ENCODE data around the gene ATG13. TPM values are rescaled to one million over a fixed set of nuclear protein-coding genes. Genes with fewer than 3 reads are reported as not detected.

Gene ATG13
- total RNA-seq, 1 donor from 2014 or later = 80.0 TPM

DNA sequence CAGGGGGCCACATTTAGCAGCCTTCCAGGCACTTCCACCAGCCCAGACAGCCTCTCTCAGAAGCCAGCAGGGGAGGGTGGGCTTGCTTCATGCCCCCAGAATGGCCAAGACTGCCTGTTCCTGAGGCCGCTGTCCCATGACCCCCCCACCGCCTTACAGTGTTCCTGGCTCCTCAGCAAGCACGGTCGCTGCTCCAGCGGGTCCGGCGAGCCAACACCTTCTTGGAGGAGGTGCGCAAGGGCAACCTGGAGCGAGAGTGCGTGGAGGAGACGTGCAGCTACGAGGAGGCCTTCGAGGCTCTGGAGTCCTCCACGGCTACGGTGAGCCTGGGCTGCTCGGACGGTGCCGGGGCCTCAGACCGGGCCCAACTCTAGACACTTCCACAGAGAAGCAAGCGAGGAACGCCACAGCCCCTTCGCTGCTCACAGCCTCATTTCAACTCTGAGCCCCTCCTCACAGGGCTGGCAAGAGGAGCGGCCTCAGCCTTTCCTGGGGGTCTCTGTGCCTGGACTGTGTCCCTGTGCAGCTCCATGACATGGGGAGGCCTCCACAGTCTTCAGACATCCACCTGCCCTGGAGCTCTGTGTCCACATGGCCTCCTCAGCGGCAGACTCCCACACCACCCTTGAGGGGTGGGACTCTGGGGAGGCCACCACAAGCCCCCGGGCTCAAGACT lies 102.3 kb downstream of the ATG13 start:
- DNase-seq (ENCODE audit: extremely low read depth, low read depth, low spot score) = no peak

DNA sequence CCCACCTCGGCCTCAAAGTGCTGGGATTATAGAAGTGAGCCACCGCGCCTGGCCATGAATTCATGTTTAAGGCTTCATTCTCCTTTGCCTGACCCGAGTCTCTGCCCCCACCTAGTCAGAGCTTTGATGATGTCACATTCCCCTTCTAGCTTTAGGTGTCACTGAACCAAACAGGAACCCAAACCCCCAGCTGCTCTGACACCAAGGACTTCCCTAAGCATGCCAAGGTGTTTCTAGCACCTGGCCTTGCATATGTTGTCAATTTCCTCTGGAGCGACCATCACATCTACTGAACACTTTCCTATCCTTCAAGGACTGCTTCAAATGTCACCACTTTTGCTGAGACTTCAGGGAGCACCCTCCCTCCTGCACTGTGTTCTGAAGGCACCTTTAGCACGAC lies 103.9 kb downstream of the ATG13 start:
- DNase-seq (ENCODE audit: extremely low read depth, low read depth, low spot score) = no peak

DNA sequence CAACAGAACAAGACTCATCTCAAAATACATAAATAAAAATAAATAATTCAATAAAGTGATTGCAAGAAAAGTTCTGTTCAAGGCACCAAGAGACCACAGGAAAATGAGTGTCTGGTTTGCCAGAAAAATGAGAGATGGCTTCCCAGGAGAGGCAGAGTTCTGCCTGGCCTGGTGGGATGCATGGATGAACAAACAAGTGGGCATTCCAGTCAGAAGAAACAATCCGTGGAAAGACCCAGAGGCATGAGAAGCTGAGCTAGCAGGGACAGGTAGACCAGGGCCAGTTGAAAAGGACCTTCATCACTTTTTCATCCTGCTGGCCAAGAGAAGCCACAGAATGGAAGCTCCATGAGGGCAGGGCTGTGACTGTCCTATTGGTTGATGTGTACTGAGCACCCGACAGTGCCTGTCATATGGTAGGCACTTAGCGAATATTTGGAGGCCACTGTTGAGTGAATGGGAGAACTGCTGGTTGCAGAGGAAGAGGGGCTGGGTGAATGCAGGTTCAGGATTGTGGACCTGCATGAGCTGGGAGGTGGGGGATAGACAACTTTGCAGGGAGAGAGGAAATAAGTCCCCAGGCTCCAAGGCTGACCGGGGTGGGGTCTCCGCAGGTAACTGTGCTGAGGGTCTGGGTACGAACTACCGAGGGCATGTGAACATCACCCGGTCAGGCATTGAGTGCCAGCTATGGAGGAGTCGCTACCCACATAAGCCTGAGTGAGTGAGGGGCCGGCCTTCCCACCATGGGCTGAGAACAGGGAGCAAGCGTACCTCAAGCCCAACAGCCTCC lies 105.4 kb downstream of the ATG13 start:
- no peak for DNase-seq (ENCODE audit: extremely low read depth, low read depth, low spot score)

DNA sequence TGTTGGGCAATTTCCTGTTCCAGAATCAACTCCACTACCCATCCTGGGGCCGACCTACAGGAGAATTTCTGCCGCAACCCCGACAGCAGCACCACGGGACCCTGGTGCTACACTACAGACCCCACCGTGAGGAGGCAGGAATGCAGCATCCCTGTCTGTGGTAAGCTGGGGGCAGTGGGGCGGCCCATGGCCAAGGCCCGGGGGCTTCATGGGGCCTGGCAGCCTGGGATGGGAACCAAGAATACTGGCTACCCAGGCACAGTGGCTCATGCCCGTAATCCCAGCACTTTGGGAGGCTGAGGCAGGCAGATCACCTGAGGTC lies 106.0 kb downstream of the ATG13 start:
- no peak for DNase-seq (ENCODE audit: extremely low read depth, low read depth, low spot score)

DNA sequence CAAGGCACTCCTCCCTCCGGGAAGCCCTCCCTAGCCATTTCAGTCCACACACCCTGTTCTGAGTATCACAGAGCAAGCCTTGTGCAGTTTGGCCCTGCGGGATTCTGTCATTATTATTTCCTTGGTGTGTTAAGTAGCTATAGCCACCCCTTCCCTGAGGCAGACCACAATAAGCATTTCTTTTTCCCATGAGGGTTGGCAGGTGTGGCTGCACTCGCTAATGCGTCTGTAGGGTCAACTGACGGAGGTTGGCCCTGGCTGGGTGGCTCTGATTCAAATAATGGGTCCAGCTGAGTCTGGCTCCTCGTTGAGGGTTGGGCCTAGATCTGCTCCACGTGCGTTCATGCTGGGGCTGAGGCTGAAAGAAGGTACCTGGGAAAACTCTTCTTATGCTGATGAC lies 106.7 kb downstream of the ATG13 start:
- no peak for DNase-seq (ENCODE audit: extremely low read depth, low read depth, low spot score)

Other genes with a start within 250 kb of the ATG13 start
- gene MDK, start 235.9 kb upstream of the ATG13 start, total RNA-seq = 384 and 499 TPM in 2 replicates
- gene CHRM4, start 225.8 kb upstream of the ATG13 start, total RNA-seq = 0.12 TPM in 1 of 2 replicates, not detected in the other
- 25.2 and 38.5 TPM in 2 replicates for gene AMBRA1, start 23.5 kb upstream of the ATG13 start, total RNA-seq
- gene HARBI1, start 326 bp upstream of the ATG13 start, total RNA-seq = 3.6 and 5.0 TPM in 2 replicates
- gene ARHGAP1, start 83.1 kb downstream of the ATG13 start, total RNA-seq = 40.0 and 52.1 TPM in 2 replicates
- gene ZNF408, start 83.5 kb downstream of the ATG13 start, total RNA-seq = 12.4 and 13.8 TPM in 2 replicates
- 0.19 TPM in 1 of 2 replicates, not detected in the other for gene F2, start 101.7 kb downstream of the ATG13 start, total RNA-seq
- gene CKAP5, start 228.7 kb downstream of the ATG13 start, total RNA-seq = 49.1 and 60.0 TPM in 2 replicates